Peyer's patch (tissue), 4 donors: ENCODE measurements around the gene ZC3H13.

Source experiments
- CTCF ChIP-seq, 6 experiments: fragments of 450-650 bp in 4 of 6; fragments of 200-600 bp in 2 of 6; sonication (generic) in 1 of 6; IDR thresholded peaks; one replicate each; pipeline ENCODE4 v1.5.1; 2017 to 2019; ENCODE audit warnings: antibody characterized with exemption in 6 of 6, mild to moderate bottlenecking in 3 of 6, moderate library complexity in 1 of 6
- POLR2A ChIP-seq, 2 donors: fragments of 450-650 bp; IDR thresholded peaks; one replicate each; pipeline ENCODE4 v1.5.1; 2017; ENCODE audit warnings: antibody characterized with exemption in 2 of 2, mild to moderate bottlenecking in 2 of 2, moderate library complexity in 2 of 2

GRCh38 chr13:45951166-45951565 is 101.4 kb downstream of the ZC3H13 start:
- TF ChIP-seq CTCF (IDR thresholded peaks at IDR 0.05) (no peak), POLR2A (IDR thresholded peaks at IDR 0.05) (no peak)
